ENCODE results near the gene UBE2M. TPM values are rescaled to one million over a fixed set of nuclear protein-coding genes. Genes with fewer than 3 reads are reported as not detected.

The UBE2M gene
- polyA plus RNA-seq, 1 of the 3 experiments (the other 2 are of a cell fraction) = 135 TPM

DNA sequence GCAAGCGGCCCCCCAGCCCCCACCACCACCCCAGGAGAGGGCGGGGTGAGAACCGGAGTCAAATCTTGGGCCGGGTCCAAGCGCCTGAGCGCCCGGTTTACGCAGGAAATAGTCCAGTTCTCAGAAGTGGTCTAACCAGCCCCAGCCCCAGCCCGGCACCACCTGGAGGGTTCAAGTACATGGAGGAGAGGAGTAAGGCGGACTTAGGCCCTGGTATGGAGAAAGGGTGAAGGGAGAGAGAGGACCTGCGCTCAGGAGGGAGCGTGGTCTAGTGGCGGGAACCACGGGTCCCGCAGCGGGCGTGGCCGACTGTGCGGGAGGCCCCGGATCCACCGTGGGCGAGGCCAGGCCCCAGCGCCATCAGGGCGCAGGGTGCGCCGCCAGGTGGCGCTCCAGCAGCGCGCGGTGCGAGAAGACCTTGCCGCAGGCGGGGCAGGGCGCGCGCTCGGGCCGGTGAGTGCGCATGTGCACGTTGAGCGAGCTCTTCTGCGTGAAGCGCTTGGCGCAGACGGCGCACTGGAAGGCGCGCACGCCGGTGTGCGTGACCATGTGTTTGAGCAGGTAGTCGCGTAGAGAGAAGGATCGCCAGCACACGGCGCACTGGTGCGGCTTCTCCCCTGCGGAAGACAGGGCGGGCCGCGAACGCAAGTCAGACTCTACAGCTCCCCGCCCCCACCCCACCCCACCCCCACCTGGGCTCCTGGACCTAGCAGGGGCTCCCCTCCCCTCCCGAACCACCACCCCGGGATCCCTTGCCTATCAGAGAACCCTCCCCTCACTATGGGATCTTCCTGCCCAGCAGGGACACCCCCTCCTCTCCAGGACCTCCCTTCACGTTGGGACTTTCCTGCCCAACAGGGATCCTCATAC is 44.5 kb downstream of the UBE2M start:
- Histone ChIP-seq H3K27ac (ENCODE audit: low read depth in 2 of 2, low read length in 1 of 2) (peak overlapping the region; percentile 41 to 85), H3K9me2 (no peaks in the 10 kb centered on the region), H3K4me3 (ENCODE audit: low read depth in 2 of 2, low read length in 1 of 2) (peak overlapping the region; percentile 35 to 47; a peak in 3 of 4 replicates), H3K9ac (peak overlapping the region; percentile 32; the same call in 1 of the 2 replicates), H3K9me3 (no peaks in the 10 kb centered on the region), H3K79me2 (ENCODE audit: insufficient read depth) (peaks cover 53% of the 10 kb centered on the region), H3F3A (replicated peaks; ENCODE audit: insufficient read depth) (peaks cover 7% of the 10 kb centered on the region), H3K27me3 (ENCODE audit: insufficient read depth) (no peaks in the 10 kb centered on the region), H2AFZ (ENCODE audit: low read depth) (no peak overlapping the region), H3K4me2 (peak overlapping the region; percentile 66), H3K4me1 (ENCODE audit: control insufficient read depth in 1 of 2, insufficient read depth in 2 of 2, low read depth in 1 of 2, low read length in 1 of 2) (peaks cover 0 to 34% of the 10 kb centered on the region in 2 experiments; a peak in 1 of 4 replicates), H4K20me1 (ENCODE audit: insufficient read depth) (no peaks in the 10 kb centered on the region; the same call in 1 of the 2 replicates), H3K36me3 (replicated peaks in 1 of 2; ENCODE audit: control insufficient read depth in 1 of 2, insufficient read depth in 2 of 2, low read length in 1 of 2) (peaks cover 9 to 28% of the 10 kb centered on the region in 2 experiments)
- 62% methylated on average over 16 of the region's 66 CpGs for WGBS (ENCODE audit: low lambda C conversion rate)
- ChIA-PET CTCF (interaction anchor here (0.6 to 2.4 kb wide), 13 partner anchors 10 to 1151 kb away, joined by 3 to 23 read pairs (median 4); partner anchors contain the start of genes CHMP2A, TRAPPC2B, TRIM28 and ZNF547), POLR2A (interaction anchor here (1.2 to 1.9 kb wide), 4 partner anchors 30 to 46 kb away, joined by 3 to 10 read pairs (median 5); partner anchors contain the start of genes CHMP2A and TRIM28)
- peak; percentile 99 for DNase-seq
- TF ChIP-seq JUND (IDR thresholded peaks at IDR 0.05) = no peak
- TF ChIP-seq TCF12 (IDR thresholded peaks at IDR 0.05) = no peak
- TF ChIP-seq CHD2 (IDR thresholded peaks at IDR 0.05; ENCODE audit: low read length, partially characterized antibody) = peak; percentile 81
- TF ChIP-seq, protein P1, sequence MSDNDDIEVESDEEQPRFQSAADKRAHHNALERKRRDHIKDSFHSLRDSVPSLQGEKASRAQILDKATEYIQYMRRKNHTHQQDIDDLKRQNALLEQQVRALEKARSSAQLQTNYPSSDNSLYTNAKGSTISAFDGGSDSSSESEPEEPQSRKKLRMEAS (IDR thresholded peaks at IDR 0.05; ENCODE audit: low read depth) = peak; percentile 73; the same call in 1 of the 2 replicates
- no peak for TF ChIP-seq TEAD4 (IDR thresholded peaks at IDR 0.05; ENCODE audit: borderline replicate concordance, insufficient read depth)
- TF ChIP-seq RFX5 (IDR thresholded peaks at IDR 0.05; ENCODE audit: low read length) = no peak
- peak; percentile 69; the same call in 1 of the 2 replicates for TF ChIP-seq SIN3A (IDR thresholded peaks at IDR 0.05; ENCODE audit: borderline replicate concordance, low read depth, low read length)
- no peak for TF ChIP-seq EZH2phosphoT487 (IDR thresholded peaks at IDR 0.05; ENCODE audit: borderline replicate concordance, low read depth)
- TF ChIP-seq EP300 (IDR thresholded peaks at IDR 0.05; ENCODE audit: borderline replicate concordance in 1 of 2, low read depth in 1 of 2, low read length in 1 of 2) = no peak
- TF ChIP-seq FOSL2 (IDR thresholded peaks at IDR 0.05; ENCODE audit: borderline replicate concordance, low read depth) = no peak
- TF ChIP-seq RCOR1 (IDR thresholded peaks at IDR 0.05; ENCODE audit: low read length) = peak; percentile 43; the same call in 1 of the 2 replicates
- TF ChIP-seq, protein P2, sequence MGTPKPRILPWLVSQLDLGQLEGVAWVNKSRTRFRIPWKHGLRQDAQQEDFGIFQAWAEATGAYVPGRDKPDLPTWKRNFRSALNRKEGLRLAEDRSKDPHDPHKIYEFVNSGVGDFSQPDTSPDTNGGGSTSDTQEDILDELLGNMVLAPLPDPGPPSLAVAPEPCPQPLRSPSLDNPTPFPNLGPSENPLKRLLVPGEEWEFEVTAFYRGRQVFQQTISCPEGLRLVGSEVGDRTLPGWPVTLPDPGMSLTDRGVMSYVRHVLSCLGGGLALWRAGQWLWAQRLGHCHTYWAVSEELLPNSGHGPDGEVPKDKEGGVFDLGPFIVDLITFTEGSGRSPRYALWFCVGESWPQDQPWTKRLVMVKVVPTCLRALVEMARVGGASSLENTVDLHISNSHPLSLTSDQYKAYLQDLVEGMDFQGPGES (IDR thresholded peaks at IDR 0.05; ENCODE audit: low read depth, low read length) = no peak
- TF ChIP-seq ELF1 (IDR thresholded peaks at IDR 0.05) = no peak
- TF ChIP-seq RXRA (IDR thresholded peaks at IDR 0.05; ENCODE audit: borderline replicate concordance, low read depth) = no peak
- TF ChIP-seq RAD21 (IDR thresholded peaks at IDR 0.05; ENCODE audit: low read length) = peak; percentile 69
- no peak for TF ChIP-seq YY1 (IDR thresholded peaks at IDR 0.05; ENCODE audit: low read depth)
- TF ChIP-seq, protein P3, sequence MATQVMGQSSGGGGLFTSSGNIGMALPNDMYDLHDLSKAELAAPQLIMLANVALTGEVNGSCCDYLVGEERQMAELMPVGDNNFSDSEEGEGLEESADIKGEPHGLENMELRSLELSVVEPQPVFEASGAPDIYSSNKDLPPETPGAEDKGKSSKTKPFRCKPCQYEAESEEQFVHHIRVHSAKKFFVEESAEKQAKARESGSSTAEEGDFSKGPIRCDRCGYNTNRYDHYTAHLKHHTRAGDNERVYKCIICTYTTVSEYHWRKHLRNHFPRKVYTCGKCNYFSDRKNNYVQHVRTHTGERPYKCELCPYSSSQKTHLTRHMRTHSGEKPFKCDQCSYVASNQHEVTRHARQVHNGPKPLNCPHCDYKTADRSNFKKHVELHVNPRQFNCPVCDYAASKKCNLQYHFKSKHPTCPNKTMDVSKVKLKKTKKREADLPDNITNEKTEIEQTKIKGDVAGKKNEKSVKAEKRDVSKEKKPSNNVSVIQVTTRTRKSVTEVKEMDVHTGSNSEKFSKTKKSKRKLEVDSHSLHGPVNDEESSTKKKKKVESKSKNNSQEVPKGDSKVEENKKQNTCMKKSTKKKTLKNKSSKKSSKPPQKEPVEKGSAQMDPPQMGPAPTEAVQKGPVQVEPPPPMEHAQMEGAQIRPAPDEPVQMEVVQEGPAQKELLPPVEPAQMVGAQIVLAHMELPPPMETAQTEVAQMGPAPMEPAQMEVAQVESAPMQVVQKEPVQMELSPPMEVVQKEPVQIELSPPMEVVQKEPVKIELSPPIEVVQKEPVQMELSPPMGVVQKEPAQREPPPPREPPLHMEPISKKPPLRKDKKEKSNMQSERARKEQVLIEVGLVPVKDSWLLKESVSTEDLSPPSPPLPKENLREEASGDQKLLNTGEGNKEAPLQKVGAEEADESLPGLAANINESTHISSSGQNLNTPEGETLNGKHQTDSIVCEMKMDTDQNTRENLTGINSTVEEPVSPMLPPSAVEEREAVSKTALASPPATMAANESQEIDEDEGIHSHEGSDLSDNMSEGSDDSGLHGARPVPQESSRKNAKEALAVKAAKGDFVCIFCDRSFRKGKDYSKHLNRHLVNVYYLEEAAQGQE (IDR thresholded peaks at IDR 0.05; ENCODE audit: low read depth, low read length) = no peak
- peak; percentile 77 for TF ChIP-seq SMC3 (IDR thresholded peaks at IDR 0.05; ENCODE audit: low read depth, low read length)
- no peak for TF ChIP-seq FOXM1 (IDR thresholded peaks at IDR 0.05; ENCODE audit: low read depth)
- peak; percentile 90 for TF ChIP-seq MXI1 (IDR thresholded peaks at IDR 0.05; ENCODE audit: low read depth, low read length)
- no peak for TF ChIP-seq GABPA (IDR thresholded peaks at IDR 0.05; ENCODE audit: low read depth)
- TF ChIP-seq TAF1 (IDR thresholded peaks at IDR 0.05; ENCODE audit: borderline replicate concordance, low read depth, low read length) = peak; percentile 17; the same call in 1 of the 2 replicates
- TF ChIP-seq, protein P4, sequence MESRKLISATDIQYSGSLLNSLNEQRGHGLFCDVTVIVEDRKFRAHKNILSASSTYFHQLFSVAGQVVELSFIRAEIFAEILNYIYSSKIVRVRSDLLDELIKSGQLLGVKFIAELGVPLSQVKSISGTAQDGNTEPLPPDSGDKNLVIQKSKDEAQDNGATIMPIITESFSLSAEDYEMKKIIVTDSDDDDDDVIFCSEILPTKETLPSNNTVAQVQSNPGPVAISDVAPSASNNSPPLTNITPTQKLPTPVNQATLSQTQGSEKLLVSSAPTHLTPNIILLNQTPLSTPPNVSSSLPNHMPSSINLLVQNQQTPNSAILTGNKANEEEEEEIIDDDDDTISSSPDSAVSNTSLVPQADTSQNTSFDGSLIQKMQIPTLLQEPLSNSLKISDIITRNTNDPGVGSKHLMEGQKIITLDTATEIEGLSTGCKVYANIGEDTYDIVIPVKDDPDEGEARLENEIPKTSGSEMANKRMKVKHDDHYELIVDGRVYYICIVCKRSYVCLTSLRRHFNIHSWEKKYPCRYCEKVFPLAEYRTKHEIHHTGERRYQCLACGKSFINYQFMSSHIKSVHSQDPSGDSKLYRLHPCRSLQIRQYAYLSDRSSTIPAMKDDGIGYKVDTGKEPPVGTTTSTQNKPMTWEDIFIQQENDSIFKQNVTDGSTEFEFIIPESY (IDR thresholded peaks at IDR 0.05; ENCODE audit: borderline replicate concordance, low read depth) = no peak
- no peak for TF ChIP-seq NFIC (IDR thresholded peaks at IDR 0.05; ENCODE audit: borderline replicate concordance)
- TF ChIP-seq POLR2AphosphoS5 (IDR thresholded peaks at IDR 0.05; ENCODE audit: low read depth, low read length) = peak; percentile 75; the same call in 1 of the 2 replicates
